ENCODE results near the gene CEP85. TPM values are rescaled to one million over a fixed set of nuclear protein-coding genes. Genes with fewer than 3 reads are reported as not detected.

The CEP85 gene
- polyA plus RNA-seq, 3 donors, result 8.2 to 32.5 (median 10.9) TPM

GRCh38 chr1:26221094-26221493, 12.9 kb upstream of the CEP85 start:
- H3K27ac ChIP-seq (ENCODE audit: low read depth in 1 of 2, low read length in 2 of 2), result no peak overlapping the region
- H3K27me3 Mint-ChIP-seq (ENCODE audit: low read depth in 3 of 3), result peaks cover 23 to 44% (median 24%) of the 10 kb centered on the region in 3 donors
- H3K27me3 ChIP-seq (ENCODE audit: control insufficient read depth in 2 of 2, insufficient read depth in 2 of 2, low read length in 2 of 2), result peaks cover 0 to 21% of the 10 kb centered on the region in 2 donors
- DNase-seq, result no peak
- WGBS (ENCODE audit: insufficient coverage), result no CpG with 5 or more reads among the region's 2 CpGs
- no peak overlapping the region for H3K4me2 ChIP-seq (replicated peaks; ENCODE audit: extremely low read depth, low read length, poor library complexity, severe bottlenecking)
- intact Hi-C loops (cut with micrococcal nuclease), result no loop called here
- no peaks in the 10 kb centered on the region for H3K79me2 ChIP-seq (ENCODE audit: insufficient read depth, low read length)
- no peaks in the 10 kb centered on the region for H4K20me1 ChIP-seq (ENCODE audit: insufficient read depth, low read length)
- no peak for TF ChIP-seq CTCF (IDR thresholded peaks at IDR 0.05)
- H3K9me3 Mint-ChIP-seq, result peaks cover 0 to 1% (median 0%) of the 10 kb centered on the region in 7 donors
- H3K9ac ChIP-seq (ENCODE audit: insufficient read depth, low read length, poor library complexity, severe bottlenecking), result no peak overlapping the region
- H3K27ac Mint-ChIP-seq, result no peak overlapping the region
- peaks cover 10 to 13% of the 10 kb centered on the region in 2 donors for H3K4me1 ChIP-seq (ENCODE audit: control insufficient read depth in 1 of 2, insufficient read depth in 2 of 2, low read length in 2 of 2)
- no peaks in the 10 kb centered on the region for H3K36me3 ChIP-seq (replicated peaks in 1 of 2; ENCODE audit: control insufficient read depth in 1 of 2, insufficient read depth in 2 of 2, low read length in 2 of 2)
- peaks cover 15% of the 10 kb centered on the region for H3K4me1 Mint-ChIP-seq
- no peak overlapping the region for H2AFZ ChIP-seq (ENCODE audit: insufficient read depth, low read depth, low read length, poor library complexity, severe bottlenecking)
- no peak overlapping the region for H3K4me3 ChIP-seq (replicated peaks in 1 of 3; ENCODE audit: low read depth in 2 of 3, low read length in 3 of 3)
- H3K9me3 ChIP-seq (replicated peaks in 1 of 2; ENCODE audit: control insufficient read depth in 1 of 2, insufficient read depth in 1 of 2, low read length in 2 of 2), result no peaks in the 10 kb centered on the region
- H3K36me3 Mint-ChIP-seq, result peaks cover 0 to 3% of the 10 kb centered on the region in 2 donors
- no peak overlapping the region for H3K4me3 Mint-ChIP-seq

GRCh38 chr1:26224606-26225005, 9.4 kb upstream of the CEP85 start:
- Mint-ChIP-seq H3K27ac (no peak overlapping the region), H3K36me3 (peaks cover 0 to 6% of the 10 kb centered on the region in 2 donors), H3K4me1 (peaks cover 15% of the 10 kb centered on the region), H3K4me3 (peak overlapping the region; percentile 80 to 88), H3K9me3 (peaks cover 0 to 3% (median 0%) of the 10 kb centered on the region in 7 donors), H3K27me3 (ENCODE audit: low read depth in 3 of 3) (peaks cover 33 to 47% (median 35%) of the 10 kb centered on the region in 3 donors)
- no peak overlapping the region for H3K9ac ChIP-seq (ENCODE audit: insufficient read depth, low read length, poor library complexity, severe bottlenecking)
- peak overlapping the region in 1 of 3 experiments; percentile 70 for H3K4me3 ChIP-seq (replicated peaks in 1 of 3; ENCODE audit: low read depth in 2 of 3, low read length in 3 of 3)
- no peak for TF ChIP-seq CTCF (IDR thresholded peaks at IDR 0.05)
- H4K20me1 ChIP-seq (ENCODE audit: insufficient read depth, low read length), result no peaks in the 10 kb centered on the region
- 83% methylated on average over 2 of the region's 7 CpGs for WGBS (ENCODE audit: insufficient coverage)
- H3K27ac ChIP-seq (ENCODE audit: low read depth in 1 of 2, low read length in 2 of 2), result no peak overlapping the region
- no peaks in the 10 kb centered on the region for H3K36me3 ChIP-seq (replicated peaks in 1 of 2; ENCODE audit: control insufficient read depth in 1 of 2, insufficient read depth in 2 of 2, low read length in 2 of 2)
- H3K27me3 ChIP-seq (ENCODE audit: control insufficient read depth in 2 of 2, insufficient read depth in 2 of 2, low read length in 2 of 2), result peaks cover 0 to 25% of the 10 kb centered on the region in 2 donors
- H3K9me3 ChIP-seq (replicated peaks in 1 of 2; ENCODE audit: control insufficient read depth in 1 of 2, insufficient read depth in 1 of 2, low read length in 2 of 2), result no peaks in the 10 kb centered on the region
- H3K4me2 ChIP-seq (replicated peaks; ENCODE audit: extremely low read depth, low read length, poor library complexity, severe bottlenecking), result peak overlapping the region; percentile 79
- intact Hi-C loops (cut with micrococcal nuclease), result no loop called here
- H3K4me1 ChIP-seq (ENCODE audit: control insufficient read depth in 1 of 2, insufficient read depth in 2 of 2, low read length in 2 of 2), result peaks cover 10 to 13% of the 10 kb centered on the region in 2 donors
- DNase-seq, result no peak
- H2AFZ ChIP-seq (ENCODE audit: insufficient read depth, low read depth, low read length, poor library complexity, severe bottlenecking), result peak overlapping the region; percentile 81
- H3K79me2 ChIP-seq (ENCODE audit: insufficient read depth, low read length), result no peaks in the 10 kb centered on the region

Data from CD14-positive monocyte (primary cell).